Stomach (tissue), 9 donors: ENCODE data around the gene TMEM247. TPM values are rescaled to one million over a fixed set of nuclear protein-coding genes. Genes with fewer than 3 reads are reported as not detected.
"Not testable (repeated sequence)": the region's sequence is repeated elsewhere in the genome, so short reads cannot be mapped to it uniquely, and the experiment has no call there.

Source experiments
- DNase-seq, 2 donors: peaks; one replicate each; pipeline versions ENCODE4 v3.0.0 to v3.0.0-alpha.2; 2013 to 2019
- H3K27ac ChIP-seq, 5 donors: fragments of 200-600 bp in 4 of 5; sonication (generic) in 4 of 5; one replicate each; pipeline ENCODE4 v1.5.1; 2013 to 2019; ENCODE audit warnings: mild to moderate bottlenecking in 1 of 5, moderate library complexity in 1 of 5
- H3K27me3 ChIP-seq, 3 donors: fragments of 200-600 bp; sonication (generic); one replicate each; pipeline ENCODE4 v1.5.1; 2017 to 2019; ENCODE audit warnings: mixed run types in 1 of 3
- H3K36me3 ChIP-seq, 4 donors: fragments of 200-600 bp; sonication (generic); 1 replicate in 3 of 4; 2 replicates in 1 of 4; pipeline ENCODE4 v1.5.1; 2016 to 2019
- H3K4me1 ChIP-seq, 4 donors: fragments of 200-600 bp; sonication (generic); one replicate each; pipeline ENCODE4 v1.5.1; 2016 to 2019
- H3K4me3 ChIP-seq, 4 donors: fragments of 200-600 bp; sonication (generic) in 3 of 4; one replicate each; pipeline ENCODE4 v1.5.1; 2016 to 2019; ENCODE audit warnings: mild to moderate bottlenecking in 1 of 4
- H3K9me3 ChIP-seq, 4 donors: fragments of 200-600 bp; sonication (generic); one replicate each; pipeline ENCODE4 v1.5.1; 2016 to 2019
- EP300 ChIP-seq: sonication (generic); formaldehyde crosslinking; IDR thresholded peaks from one replicate; pipeline ENCODE4 v1.6.1; 2017; ENCODE audit warnings: antibody characterized with exemption
- POLR2A ChIP-seq, 4 donors: fragments of 450-650 bp; IDR thresholded peaks; one replicate each; pipeline ENCODE4 v1.6.1; 2016; ENCODE audit warnings: antibody characterized with exemption in 4 of 4, control low read depth in 2 of 4, mild to moderate bottlenecking in 1 of 4, moderate library complexity in 1 of 4
- POLR2AphosphoS5 ChIP-seq, 3 donors: sonication (generic); formaldehyde crosslinking; IDR thresholded peaks; one replicate each; pipeline ENCODE4 v1.6.1; 2016; ENCODE audit warnings: antibody characterized with exemption in 3 of 3
- WGBS, 5 donors: extraction: QIAGEN DNeasy Blood & Tissue Kit in 3 of 5; methylation state at CpG; one replicate each; pipeline versions ENCODE4 v1.1.5 to v1.1.7; 2013 to 2018; 5-methylcytosine and 5-hydroxymethylcytosine counted together
- intact Hi-C: fragments of 100-400 bp; cut with DNase I; formaldehyde crosslinking; loops from one replicate; pipeline ENCODE4 v1.15.1; 2023; ENCODE audit warnings: low total_unique reads
- polyA plus RNA-seq, 3 donors: library from polyadenylated mRNA; stranded (reverse); fragments of 200-250 nt; gene quantifications; one replicate each; pipeline ENCODE4 v1.2.3, GENCODE V29; 2013
- total RNA-seq, 5 donors: library from RNA; depleted of rRNA; stranded (reverse); fragments of >200 nt; gene quantifications; one replicate each; pipeline versions ENCODE4 v1.1.0 to v1.2.3, GENCODE V29; 2014 to 2016
- TF ChIP-seq, protein P1 (sequence below), 7 experiments: fragments of 450-650 bp in 4 of 7; fragments of 200-600 bp in 3 of 7; sonication (generic) in 3 of 7; IDR thresholded peaks; one replicate each; pipeline ENCODE4 v1.5.1; 2016 to 2019; ENCODE audit warnings: antibody characterized with exemption in 7 of 7, control low read depth in 2 of 7, mild to moderate bottlenecking in 1 of 7
- donor health status: healthy with polysubstance abuse.
- donor health status: Bipolar disorder and iron deficiency.
- donor health status: healthy.

Gene TMEM247
- total and polyA plus RNA-seq, 8 donors: not detected

DNA sequence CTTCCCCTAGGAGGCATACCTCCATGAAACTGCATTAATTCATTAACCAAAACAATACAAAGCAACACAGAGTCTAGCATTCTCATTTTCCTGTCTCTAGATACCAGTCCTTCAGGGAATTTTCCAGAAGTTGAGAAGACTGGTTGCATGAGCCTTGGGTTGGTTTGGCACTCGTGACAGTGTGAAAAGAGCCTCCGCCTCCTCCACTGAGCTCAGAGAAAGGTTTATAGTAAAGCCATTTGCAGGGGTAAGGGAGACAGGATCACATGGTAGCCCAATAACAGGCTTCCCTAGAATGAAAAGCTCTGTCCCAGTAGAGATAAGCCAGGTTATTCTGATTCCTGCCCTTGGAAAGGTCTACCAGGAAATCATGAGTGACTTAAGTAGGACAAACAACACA lies 9.7 kb upstream of the TMEM247 start:
- Histone ChIP-seq H3K4me1 (peaks cover 0 to 1% (median under 1%) of the 10 kb centered on the region in 4 donors), H3K27me3 (no peaks in the 10 kb centered on the region), H3K27ac (no peak overlapping the region), H3K9me3 (no peaks in the 10 kb centered on the region), H3K4me3 (no peak overlapping the region), H3K36me3 (no peaks in the 10 kb centered on the region)
- 69 to 87% (median 74%) methylated on average over 2 of the region's 2 CpGs for WGBS, 5 donors
- no peak for TF ChIP-seq POLR2AphosphoS5 (IDR thresholded peaks at IDR 0.05)
- TF ChIP-seq, protein P1, sequence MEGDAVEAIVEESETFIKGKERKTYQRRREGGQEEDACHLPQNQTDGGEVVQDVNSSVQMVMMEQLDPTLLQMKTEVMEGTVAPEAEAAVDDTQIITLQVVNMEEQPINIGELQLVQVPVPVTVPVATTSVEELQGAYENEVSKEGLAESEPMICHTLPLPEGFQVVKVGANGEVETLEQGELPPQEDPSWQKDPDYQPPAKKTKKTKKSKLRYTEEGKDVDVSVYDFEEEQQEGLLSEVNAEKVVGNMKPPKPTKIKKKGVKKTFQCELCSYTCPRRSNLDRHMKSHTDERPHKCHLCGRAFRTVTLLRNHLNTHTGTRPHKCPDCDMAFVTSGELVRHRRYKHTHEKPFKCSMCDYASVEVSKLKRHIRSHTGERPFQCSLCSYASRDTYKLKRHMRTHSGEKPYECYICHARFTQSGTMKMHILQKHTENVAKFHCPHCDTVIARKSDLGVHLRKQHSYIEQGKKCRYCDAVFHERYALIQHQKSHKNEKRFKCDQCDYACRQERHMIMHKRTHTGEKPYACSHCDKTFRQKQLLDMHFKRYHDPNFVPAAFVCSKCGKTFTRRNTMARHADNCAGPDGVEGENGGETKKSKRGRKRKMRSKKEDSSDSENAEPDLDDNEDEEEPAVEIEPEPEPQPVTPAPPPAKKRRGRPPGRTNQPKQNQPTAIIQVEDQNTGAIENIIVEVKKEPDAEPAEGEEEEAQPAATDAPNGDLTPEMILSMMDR (IDR thresholded peaks at IDR 0.05): no peak
- TF ChIP-seq POLR2A (IDR thresholded peaks at IDR 0.05): no peak
- TF ChIP-seq EP300: no peak
- intact Hi-C loops: loop anchor here (5.0 kb wide), 1 partner anchor 178 kb away; no protein-coding TSS in a partner anchor
- DNase-seq: no peak

DNA sequence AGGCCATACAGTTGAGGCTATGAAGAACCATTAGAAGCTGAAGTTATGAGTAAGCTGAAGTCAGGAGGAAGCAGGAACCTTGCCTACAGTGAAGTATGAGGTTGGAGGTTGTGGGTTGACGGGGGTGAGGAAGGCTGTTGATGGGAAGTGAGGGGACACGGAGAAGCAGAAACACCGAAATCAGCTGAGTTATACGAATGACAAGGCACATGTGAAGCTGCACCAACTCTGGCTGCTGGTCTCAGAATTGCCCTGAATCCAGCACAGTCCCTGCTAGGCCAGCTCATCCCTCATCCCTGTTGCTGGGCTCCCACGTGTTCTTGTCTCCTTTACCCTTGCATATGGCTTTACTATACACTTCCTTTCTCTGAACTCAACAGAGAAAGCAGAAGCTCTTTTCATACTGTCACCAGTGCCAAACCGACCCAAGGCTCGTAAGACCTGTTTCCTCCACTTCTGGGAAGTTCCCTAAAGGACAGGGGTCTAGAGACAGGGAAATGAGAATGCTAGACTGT lies 9.2 kb upstream of the TMEM247 start:
- Histone ChIP-seq H3K9me3 (no peaks in the 10 kb centered on the region), H3K36me3 (no peaks in the 10 kb centered on the region), H3K4me1 (no peaks in the 10 kb centered on the region), H3K4me3 (no peak overlapping the region), H3K27ac (no peak overlapping the region), H3K27me3 (no peaks in the 10 kb centered on the region)
- 69 to 85% (median 77%) methylated on average over 7 of the region's 7 CpGs for WGBS, 5 donors
- intact Hi-C loops: no loop called here
- DNase-seq: no peak
- TF ChIP-seq, protein P1 (IDR thresholded peaks at IDR 0.05): no peak
- TF ChIP-seq EP300: no peak
- no peak for TF ChIP-seq POLR2AphosphoS5 (IDR thresholded peaks at IDR 0.05)
- TF ChIP-seq POLR2A (IDR thresholded peaks at IDR 0.05): no peak

DNA sequence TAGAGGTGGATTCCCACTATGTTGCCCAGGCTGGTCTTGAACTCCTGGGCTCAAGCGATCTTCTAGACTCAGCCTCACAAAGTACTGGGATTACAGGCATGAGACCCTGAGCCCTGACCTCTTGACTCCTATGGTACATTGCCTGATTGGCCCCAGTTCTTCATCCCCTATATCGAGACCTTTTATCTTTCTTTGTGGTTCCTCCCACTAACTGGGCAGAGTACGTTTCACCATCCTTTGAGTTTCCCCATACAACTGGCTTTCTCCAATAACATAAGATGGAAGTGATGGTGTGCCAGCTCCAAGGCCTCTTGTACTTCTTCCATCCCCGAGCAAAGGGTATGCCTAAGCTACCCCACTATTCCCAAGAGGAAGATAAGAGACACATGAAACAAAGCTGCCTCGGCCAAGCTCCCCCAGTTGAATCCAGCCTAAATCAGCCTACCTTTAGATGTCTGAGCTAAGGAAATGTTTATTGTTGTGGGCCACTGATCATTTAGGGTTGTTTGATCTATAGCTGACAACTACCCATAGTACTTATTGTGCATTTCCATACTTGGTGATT lies 8.3 kb upstream of the TMEM247 start:
- no peaks in the 10 kb centered on the region for H3K27me3 ChIP-seq
- no peak overlapping the region for H3K27ac ChIP-seq
- intact Hi-C loops: no loop called here
- WGBS, 5 donors: 85 to 93% (median 88%) methylated on average over 5 of the region's 5 CpGs
- H3K4me3 ChIP-seq: no peak overlapping the region
- H3K36me3 ChIP-seq: no peaks in the 10 kb centered on the region
- H3K4me1 ChIP-seq: no peaks in the 10 kb centered on the region
- TF ChIP-seq, protein P1 (IDR thresholded peaks at IDR 0.05): no peak
- TF ChIP-seq POLR2A (IDR thresholded peaks at IDR 0.05) (no peak), POLR2AphosphoS5 (IDR thresholded peaks at IDR 0.05) (no peak), EP300 (no peak)
- DNase-seq: no peak
- H3K9me3 ChIP-seq: no peaks in the 10 kb centered on the region

DNA sequence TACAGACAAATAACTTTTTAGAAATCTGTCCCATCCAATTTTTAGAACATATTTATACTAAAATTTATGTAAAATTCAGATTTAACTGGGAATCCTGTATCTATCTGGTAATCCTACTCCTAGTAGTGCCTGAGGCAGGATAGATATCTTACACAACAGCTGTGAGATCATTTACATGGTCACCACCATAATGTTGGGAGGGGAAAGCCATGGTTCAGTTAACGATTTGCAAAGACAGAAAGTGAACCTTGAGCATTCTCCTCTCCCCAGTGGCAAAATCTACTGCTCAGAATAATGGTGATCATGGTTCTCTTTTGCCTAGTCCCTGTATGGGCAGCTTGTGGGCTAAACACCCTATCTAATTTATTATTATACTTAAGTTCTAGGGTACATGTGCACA lies 7.7 kb upstream of the TMEM247 start:
- 78 to 100% (median 84%) methylated on average over 1 of the region's 1 CpG for WGBS, 5 donors
- no peak for DNase-seq
- no peaks in the 10 kb centered on the region for H3K27me3 ChIP-seq
- H3K4me1 ChIP-seq: no peaks in the 10 kb centered on the region
- H3K36me3 ChIP-seq: no peaks in the 10 kb centered on the region
- H3K4me3 ChIP-seq: no peak overlapping the region
- TF ChIP-seq, protein P1 (IDR thresholded peaks at IDR 0.05): no peak
- TF ChIP-seq EP300: no peak
- TF ChIP-seq POLR2AphosphoS5 (IDR thresholded peaks at IDR 0.05): no peak
- TF ChIP-seq POLR2A (IDR thresholded peaks at IDR 0.05): no peak
- H3K9me3 ChIP-seq: no peaks in the 10 kb centered on the region
- H3K27ac ChIP-seq: no peak overlapping the region
- intact Hi-C loops: no loop called here

DNA sequence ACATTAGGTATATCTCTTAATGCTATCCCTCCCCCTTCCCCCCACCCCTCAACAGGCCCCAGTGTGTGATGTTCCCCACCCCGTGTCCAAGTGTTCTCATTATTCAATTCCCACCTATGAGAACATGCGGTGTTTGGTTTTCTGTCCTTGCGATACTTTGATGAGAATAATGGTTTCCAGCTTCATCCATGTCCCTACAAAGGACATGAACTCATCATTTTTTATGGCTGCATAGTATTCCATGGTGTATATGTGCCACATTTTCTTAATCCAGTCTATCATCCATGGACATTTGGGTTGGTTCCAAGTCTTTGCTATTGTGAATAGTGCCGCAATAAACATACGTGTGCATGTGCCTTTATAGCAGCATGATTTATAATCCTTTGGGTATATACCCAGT lies 7.2 kb upstream of the TMEM247 start:
- H3K4me1 ChIP-seq, H3K9me3 ChIP-seq, H3K27ac ChIP-seq, H3K4me3 ChIP-seq, DNase-seq, H3K36me3 ChIP-seq, H3K27me3 ChIP-seq, intact Hi-C loops: not testable (repeated sequence)
- WGBS, 5 donors: 91 to 99% (median 98%) methylated on average over 3 to 5 of the region's 5 CpGs

DNA sequence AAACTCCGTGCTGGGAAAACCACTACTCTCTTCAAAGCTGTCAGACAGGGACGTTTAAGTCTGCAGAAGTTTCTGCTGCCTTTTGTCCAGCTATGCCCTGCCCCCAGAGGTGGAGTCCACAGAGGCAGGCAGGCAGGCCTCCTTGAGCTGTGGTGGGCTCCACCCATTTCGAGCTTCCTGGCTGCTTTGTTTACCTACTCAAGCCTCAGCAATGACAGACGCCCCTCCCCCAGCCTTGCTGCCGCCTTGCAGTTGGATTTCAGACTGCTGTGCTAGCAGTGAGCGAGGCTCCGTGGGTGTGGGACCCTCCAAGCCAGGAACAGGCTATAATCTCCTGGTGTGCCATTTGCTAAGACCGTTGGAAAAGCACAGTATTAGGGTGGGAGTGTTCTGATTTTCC lies 1.9 kb upstream of the TMEM247 start:
- not testable (repeated sequence) for H3K27ac ChIP-seq
- 48 to 57% (median 52%) methylated on average over 7 to 8 of the region's 8 CpGs for WGBS, 5 donors

More for the DNA sequence above, 1.9 kb upstream of the TMEM247 start:
- H3K36me3 ChIP-seq, DNase-seq, H3K4me3 ChIP-seq, intact Hi-C loops, H3K9me3 ChIP-seq: not testable (repeated sequence)
- Histone ChIP-seq H3K4me1 (peaks cover 0 to 13% (median 0%) of the 10 kb centered on the region in 4 donors), H3K27me3 (peaks cover 0 to 18% (median 0%) of the 10 kb centered on the region in 3 donors)
